GM12873 (cell line): ENCODE data around the gene PRAC1.

Source experiments
- TF ChIP-seq, protein P1 (sequence below): IDR thresholded peaks from 2 replicates; pipeline ENCODE4 v1.5.1; 2012; ENCODE audit warnings: low read depth, mild to moderate bottlenecking, moderate library complexity, low read length, control low read depth; ENCODE audit not compliant: insufficient read depth; ENCODE audit errors: missing control alignments

Gene PRAC1

GRCh38 chr17:48757524-48757961, 35.2 kb upstream of the PRAC1 start:
- TF ChIP-seq, protein P1, sequence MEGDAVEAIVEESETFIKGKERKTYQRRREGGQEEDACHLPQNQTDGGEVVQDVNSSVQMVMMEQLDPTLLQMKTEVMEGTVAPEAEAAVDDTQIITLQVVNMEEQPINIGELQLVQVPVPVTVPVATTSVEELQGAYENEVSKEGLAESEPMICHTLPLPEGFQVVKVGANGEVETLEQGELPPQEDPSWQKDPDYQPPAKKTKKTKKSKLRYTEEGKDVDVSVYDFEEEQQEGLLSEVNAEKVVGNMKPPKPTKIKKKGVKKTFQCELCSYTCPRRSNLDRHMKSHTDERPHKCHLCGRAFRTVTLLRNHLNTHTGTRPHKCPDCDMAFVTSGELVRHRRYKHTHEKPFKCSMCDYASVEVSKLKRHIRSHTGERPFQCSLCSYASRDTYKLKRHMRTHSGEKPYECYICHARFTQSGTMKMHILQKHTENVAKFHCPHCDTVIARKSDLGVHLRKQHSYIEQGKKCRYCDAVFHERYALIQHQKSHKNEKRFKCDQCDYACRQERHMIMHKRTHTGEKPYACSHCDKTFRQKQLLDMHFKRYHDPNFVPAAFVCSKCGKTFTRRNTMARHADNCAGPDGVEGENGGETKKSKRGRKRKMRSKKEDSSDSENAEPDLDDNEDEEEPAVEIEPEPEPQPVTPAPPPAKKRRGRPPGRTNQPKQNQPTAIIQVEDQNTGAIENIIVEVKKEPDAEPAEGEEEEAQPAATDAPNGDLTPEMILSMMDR = no peak

DNA sequence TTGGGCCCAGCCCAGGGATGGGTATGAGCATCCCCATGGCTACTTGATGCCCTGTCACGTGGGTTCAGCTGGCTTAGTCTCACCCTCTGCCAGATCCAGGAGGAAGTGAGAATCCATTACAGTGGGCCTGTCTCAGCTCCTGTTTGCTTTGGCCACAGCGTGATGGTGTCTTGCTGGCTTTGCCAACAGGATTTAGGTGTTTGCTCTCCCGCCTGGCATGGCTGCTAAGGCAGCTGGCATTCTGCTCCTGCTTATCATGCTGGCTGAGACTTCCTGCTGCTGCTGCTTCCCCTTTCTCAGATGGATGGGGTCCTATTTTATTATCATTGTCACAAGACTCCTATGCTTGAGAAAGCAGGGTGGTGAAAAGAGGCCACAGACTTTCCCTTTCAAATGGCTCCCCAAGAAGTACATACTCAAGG, 34.5 kb upstream of the PRAC1 start:
- TF ChIP-seq, protein P1 = no peak

DNA sequence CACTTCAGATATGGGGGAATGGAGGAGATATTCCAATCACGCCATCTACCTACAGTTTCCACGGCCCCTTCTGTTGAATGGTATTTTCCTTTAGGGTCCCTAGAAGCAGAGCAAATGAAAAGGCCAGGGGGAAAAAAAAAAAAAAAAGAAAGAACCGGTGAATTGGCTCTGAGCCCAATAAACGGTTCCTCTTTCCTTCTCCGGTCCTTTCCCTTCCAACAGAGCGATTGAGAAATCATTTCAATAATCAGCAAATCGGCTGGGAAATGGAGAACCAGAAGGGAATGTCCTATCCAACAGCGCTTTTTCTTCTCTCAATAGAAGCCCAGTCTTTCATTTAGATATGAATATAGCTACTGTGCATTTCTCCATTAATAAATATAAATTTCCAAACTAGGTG, 33.0 kb upstream of the PRAC1 start:
- TF ChIP-seq, protein P1 = no peak

DNA sequence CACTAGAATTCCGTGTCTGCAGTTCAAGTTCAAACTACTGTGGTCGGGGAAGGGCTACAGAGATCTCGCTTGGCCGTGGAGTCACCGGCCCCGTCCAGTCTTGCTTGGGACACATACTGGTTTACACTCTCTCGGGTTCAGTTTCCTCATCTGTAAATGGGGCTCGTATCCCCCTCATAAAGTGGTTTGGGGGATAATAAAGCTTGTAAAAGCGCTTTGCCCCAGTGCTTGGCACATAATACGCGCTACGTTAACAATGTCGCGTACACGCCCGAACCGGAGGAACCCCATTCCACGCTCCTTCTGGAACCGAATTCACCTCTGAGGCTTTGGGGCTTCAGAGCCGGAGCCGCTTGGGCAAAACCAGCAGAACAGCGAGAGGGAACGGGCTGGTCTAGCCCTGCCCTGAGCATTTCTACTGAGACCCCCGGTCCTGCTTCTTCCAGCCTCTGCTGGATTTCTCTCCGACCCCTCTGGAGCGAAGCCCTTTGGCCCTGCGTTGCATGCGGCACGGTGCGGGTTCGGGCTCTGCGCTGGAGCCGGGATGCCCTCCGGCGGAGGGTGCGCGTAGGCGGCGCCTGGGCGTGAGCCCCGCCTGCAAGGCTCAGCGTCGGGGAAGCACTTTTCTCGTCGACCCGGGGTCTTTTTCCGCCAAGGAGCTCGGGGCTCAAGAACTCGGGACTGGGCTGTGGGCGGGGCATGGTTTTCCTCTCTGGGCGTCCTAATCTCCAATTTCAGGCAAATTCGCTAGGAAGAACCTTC, 32.4 kb upstream of the PRAC1 start:
- TF ChIP-seq, protein P1 = no peak

GRCh38 chr17:48753794-48754499, 31.6 kb upstream of the PRAC1 start:
- TF ChIP-seq, protein P1 = no peak

DNA sequence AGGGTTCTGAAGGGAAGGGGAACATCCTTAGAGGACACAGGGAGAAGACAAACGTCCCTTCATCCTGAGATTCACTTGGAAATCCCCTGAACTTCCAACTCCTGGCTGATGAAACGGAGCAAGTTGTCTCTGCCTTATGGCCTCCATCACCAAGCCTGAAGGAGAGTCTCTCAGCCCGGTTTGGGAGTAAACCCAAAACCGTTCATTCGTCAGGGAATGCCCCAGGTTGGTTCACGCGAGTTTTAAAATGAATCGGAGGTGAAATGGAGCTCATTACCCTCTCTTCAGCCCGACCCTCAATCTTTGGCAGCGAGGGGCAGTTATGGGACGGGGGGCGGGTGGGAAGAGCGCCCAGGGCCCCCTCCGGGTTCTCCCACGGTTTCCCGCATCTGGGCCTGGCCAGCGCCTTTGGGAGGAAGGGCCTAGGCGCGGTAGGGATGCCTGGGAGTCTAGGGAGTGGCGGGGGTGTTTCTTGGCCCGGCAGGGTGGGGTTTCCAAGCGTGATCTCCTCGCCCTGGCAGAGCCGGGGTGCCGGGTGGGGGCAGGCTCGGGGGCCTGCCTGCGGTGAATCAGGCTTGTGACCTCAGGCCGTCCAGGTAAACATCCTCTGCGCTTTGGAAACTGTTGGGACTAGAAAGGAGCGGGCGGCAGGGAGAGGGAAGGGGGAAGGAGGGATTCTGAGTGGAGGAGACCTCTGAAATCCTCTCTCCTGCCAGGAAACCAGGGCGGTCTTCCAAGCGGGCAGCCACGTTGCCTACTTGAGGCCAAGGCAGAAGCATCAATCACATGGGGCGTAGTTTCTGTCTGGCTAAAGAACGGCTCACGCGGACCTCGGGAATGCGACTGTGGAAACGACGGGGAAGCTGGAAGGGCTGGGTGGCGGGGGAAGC, 30.3 kb upstream of the PRAC1 start:
- TF ChIP-seq, protein P1 = no peak
